Measurements from ENCODE around the gene CTSD. TPM values are rescaled to one million over a fixed set of nuclear protein-coding genes. Genes with fewer than 3 reads are reported as not detected.
"Not testable (repeated sequence)": the region's sequence is repeated elsewhere in the genome, so short reads cannot be mapped to it uniquely, and the experiment has no call there.

Gene CTSD
- total RNA-seq, 3 donors from 2014 or later (not counting 1 experiment from before 2014, with no cell fraction given) = 388 to 446 (median 415) TPM

DNA sequence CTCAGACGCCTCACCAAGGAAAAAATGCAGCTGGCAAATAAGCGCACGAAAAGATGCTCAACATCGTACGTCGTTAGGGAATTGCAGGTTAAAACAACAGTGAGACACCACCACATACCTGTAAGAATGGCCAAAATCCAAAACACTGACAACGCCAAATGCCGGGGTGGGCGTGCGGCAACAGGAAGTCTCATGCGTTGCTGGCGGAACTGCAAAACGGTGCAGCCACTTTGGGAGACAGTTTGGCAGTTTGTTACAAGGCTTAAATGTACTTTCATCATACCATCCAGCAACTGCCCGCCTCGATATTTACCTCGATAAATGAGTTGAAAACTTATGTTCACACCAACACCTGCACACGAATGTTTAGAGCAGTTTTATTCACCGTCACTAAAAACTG is 7.5 kb upstream of the CTSD start:
- no peaks in the 10 kb centered on the region for H3K36me3 Mint-ChIP-seq

DNA sequence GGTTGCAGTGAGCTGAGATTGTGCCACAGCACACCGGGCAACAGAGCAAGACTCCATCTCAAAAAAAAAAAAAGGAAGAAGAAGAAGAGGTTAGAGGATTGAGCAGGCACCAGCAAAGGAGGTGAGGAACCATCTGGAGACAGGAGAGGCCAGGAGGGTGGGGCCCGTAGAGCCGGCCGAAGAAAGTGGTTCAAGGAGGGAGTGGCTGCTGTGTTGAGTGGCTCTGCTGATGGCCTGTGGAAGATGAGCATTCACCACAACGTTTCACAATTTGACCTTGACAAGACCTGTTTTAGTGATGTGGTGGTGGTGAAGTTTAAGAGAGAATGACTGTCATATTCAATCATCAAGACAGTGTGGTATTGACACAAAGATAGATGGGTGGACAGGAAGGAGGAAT is 6.8 kb upstream of the CTSD start:
- Mint-ChIP-seq H3K27me3 (ENCODE audit: low read depth in 2 of 2) (no peaks in the 10 kb centered on the region), H3K4me3 (peak overlapping the region; percentile 11), H3K4me1 (peaks cover 41 to 46% of the 10 kb centered on the region in 2 donors), H3K9me3 (no peaks in the 10 kb centered on the region), H3K27ac (peak overlapping the region; percentile 1 to 60), H3K36me3 (no peaks in the 10 kb centered on the region)
- H3K9me3 ChIP-seq (ENCODE audit: control insufficient read depth, insufficient read depth, low read length) = no peaks in the 10 kb centered on the region
- H3K36me3 ChIP-seq (ENCODE audit: control insufficient read depth, insufficient read depth, low read length) = no peaks in the 10 kb centered on the region
- intact Hi-C loops (cut with micrococcal nuclease) = loop anchor here (10.0 kb wide), 1 partner anchor 54 kb away; no protein-coding TSS in a partner anchor
- H3K27me3 ChIP-seq (ENCODE audit: control insufficient read depth, insufficient read depth, low read length) = no peaks in the 10 kb centered on the region
- H3K4me3 ChIP-seq (ENCODE audit: low read length) = no peak overlapping the region
- TF ChIP-seq, protein P1, sequence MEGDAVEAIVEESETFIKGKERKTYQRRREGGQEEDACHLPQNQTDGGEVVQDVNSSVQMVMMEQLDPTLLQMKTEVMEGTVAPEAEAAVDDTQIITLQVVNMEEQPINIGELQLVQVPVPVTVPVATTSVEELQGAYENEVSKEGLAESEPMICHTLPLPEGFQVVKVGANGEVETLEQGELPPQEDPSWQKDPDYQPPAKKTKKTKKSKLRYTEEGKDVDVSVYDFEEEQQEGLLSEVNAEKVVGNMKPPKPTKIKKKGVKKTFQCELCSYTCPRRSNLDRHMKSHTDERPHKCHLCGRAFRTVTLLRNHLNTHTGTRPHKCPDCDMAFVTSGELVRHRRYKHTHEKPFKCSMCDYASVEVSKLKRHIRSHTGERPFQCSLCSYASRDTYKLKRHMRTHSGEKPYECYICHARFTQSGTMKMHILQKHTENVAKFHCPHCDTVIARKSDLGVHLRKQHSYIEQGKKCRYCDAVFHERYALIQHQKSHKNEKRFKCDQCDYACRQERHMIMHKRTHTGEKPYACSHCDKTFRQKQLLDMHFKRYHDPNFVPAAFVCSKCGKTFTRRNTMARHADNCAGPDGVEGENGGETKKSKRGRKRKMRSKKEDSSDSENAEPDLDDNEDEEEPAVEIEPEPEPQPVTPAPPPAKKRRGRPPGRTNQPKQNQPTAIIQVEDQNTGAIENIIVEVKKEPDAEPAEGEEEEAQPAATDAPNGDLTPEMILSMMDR (IDR thresholded peaks at IDR 0.05) = no peak
- 65% methylated on average over 5 of the region's 5 CpGs for WGBS (ENCODE audit: insufficient coverage)
- peak in 2 of 3 donors; percentile 25 to 68 for ATAC-seq
- H3K4me1 ChIP-seq (ENCODE audit: control insufficient read depth, insufficient read depth, low read length) = peaks cover 40% of the 10 kb centered on the region
- peak in 1 of 2 donors; percentile 15 for DNase-seq
- H3K27ac ChIP-seq (ENCODE audit: low read length) = no peak overlapping the region

More for the DNA sequence above, 7.5 kb upstream of the CTSD start:
- H3K4me3 ChIP-seq (ENCODE audit: low read length) = no peak overlapping the region
- no peaks in the 10 kb centered on the region for H3K27me3 ChIP-seq (ENCODE audit: control insufficient read depth, insufficient read depth, low read length)
- ATAC-seq (no peak), DNase-seq (no peak)
- TF ChIP-seq, protein P1 (IDR thresholded peaks at IDR 0.05) = no peak
- no peak overlapping the region for H3K27ac ChIP-seq (ENCODE audit: low read length)
- H3K27me3 Mint-ChIP-seq (ENCODE audit: low read depth in 2 of 2) = no peaks in the 10 kb centered on the region
- intact Hi-C loops (cut with micrococcal nuclease) = loop anchor here (10.0 kb wide), 1 partner anchor 54 kb away; no protein-coding TSS in a partner anchor
- WGBS (ENCODE audit: insufficient coverage) = 90% methylated on average over 18 of the region's 18 CpGs
- peaks cover 41 to 46% of the 10 kb centered on the region in 2 donors for H3K4me1 Mint-ChIP-seq
- H3K27ac Mint-ChIP-seq = peak overlapping the region; percentile 1 to 90
- no peaks in the 10 kb centered on the region for H3K36me3 ChIP-seq (ENCODE audit: control insufficient read depth, insufficient read depth, low read length)
- H3K9me3 Mint-ChIP-seq = no peaks in the 10 kb centered on the region
- peak overlapping the region; percentile 7 for H3K4me3 Mint-ChIP-seq
- no peaks in the 10 kb centered on the region for H3K9me3 ChIP-seq (ENCODE audit: control insufficient read depth, insufficient read depth, low read length)
- H3K4me1 ChIP-seq (ENCODE audit: control insufficient read depth, insufficient read depth, low read length) = peaks cover 40% of the 10 kb centered on the region

DNA sequence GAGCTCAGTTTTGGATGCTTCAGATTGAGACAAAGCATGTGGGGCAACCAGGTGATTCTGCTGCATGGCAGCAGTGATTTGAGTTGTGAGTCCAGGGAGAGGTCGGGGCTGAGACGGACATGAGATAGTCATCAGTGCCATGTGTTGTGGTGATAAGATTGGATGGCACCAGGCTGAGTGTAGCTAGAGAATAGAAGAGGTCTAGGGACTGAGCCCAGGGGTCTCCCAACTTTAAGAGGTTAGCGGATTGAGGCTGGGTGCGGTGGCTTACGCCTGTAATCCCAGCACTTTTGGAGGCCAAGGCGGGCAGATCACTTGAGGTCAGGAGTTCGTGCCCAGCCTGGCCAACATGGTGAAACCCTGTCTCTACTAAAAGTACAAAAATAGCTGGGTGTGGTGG is 6.3 kb upstream of the CTSD start:
- Mint-ChIP-seq H3K9me3 (no peaks in the 10 kb centered on the region), H3K4me1 (peaks cover 41 to 46% of the 10 kb centered on the region in 2 donors), H3K27ac (peak overlapping the region; percentile 4 to 60), H3K4me3 (peak overlapping the region; percentile 11), H3K36me3 (no peaks in the 10 kb centered on the region), H3K27me3 (ENCODE audit: low read depth in 2 of 2) (no peaks in the 10 kb centered on the region)
- whole genome bisulfite sequencing (ENCODE audit: insufficient coverage) = 90% methylated on average over 7 of the region's 7 CpGs
- intact Hi-C loops (cut with micrococcal nuclease) = loop anchor here (10.0 kb wide), 1 partner anchor 55 kb away; no protein-coding TSS in a partner anchor
- Histone ChIP-seq H3K9me3 (ENCODE audit: control insufficient read depth, insufficient read depth, low read length) (no peaks in the 10 kb centered on the region), H3K27ac (ENCODE audit: low read length) (no peak overlapping the region), H3K4me3 (ENCODE audit: low read length) (no peak overlapping the region), H3K4me1 (ENCODE audit: control insufficient read depth, insufficient read depth, low read length) (peaks cover 40% of the 10 kb centered on the region), H3K27me3 (ENCODE audit: control insufficient read depth, insufficient read depth, low read length) (no peaks in the 10 kb centered on the region), H3K36me3 (ENCODE audit: control insufficient read depth, insufficient read depth, low read length) (no peaks in the 10 kb centered on the region)
- ATAC-seq (no peak), DNase-seq (no peak)
- TF ChIP-seq, protein P1 (IDR thresholded peaks at IDR 0.05) = no peak

DNA sequence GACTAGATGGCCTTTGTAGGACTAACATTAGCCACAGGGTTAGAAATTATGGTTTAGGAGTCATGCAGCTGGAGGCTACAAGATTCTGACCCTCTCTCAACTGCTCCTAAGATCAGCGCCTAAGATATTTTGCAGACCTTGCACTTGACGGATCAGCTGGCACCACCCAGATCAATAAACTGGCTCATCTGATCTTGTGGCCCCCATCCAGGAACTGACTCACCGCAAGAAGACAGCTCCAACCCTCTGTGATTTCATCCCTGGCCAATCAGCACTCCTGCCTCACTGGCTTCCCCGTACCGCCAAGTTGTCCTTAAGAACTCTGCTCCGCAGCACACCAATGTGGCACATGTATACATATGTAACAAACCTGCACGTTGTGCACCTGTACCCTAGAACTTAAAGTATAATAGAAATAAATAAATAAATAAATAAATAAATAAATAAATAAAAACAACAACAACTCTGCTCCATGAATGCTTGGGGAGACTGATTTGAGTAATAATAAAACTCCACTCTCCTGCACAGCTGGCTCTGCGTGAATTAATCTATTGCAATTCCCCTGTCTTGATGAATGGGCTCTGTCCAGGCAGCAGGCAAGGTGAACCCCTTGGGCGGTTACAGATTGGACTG is 5.7 kb upstream of the CTSD start:
- H3K27me3 ChIP-seq (ENCODE audit: control insufficient read depth, insufficient read depth, low read length); ATAC-seq; H3K4me3 Mint-ChIP-seq; H3K27me3 Mint-ChIP-seq (ENCODE audit: low read depth in 2 of 2); H3K9me3 Mint-ChIP-seq; H3K9me3 ChIP-seq (ENCODE audit: control insufficient read depth, insufficient read depth, low read length); H3K36me3 ChIP-seq (ENCODE audit: control insufficient read depth, insufficient read depth, low read length); H3K36me3 Mint-ChIP-seq; H3K4me3 ChIP-seq (ENCODE audit: low read length); DNase-seq; H3K27ac ChIP-seq (ENCODE audit: low read length); intact Hi-C loops (cut with micrococcal nuclease): not testable (repeated sequence)
- WGBS (ENCODE audit: insufficient coverage) = 97% methylated on average over 8 of the region's 9 CpGs
- Mint-ChIP-seq H3K4me1 (peaks cover 43 to 47% of the 10 kb centered on the region in 2 donors), H3K27ac (peak overlapping the region; percentile 4 to 60)
- H3K4me1 ChIP-seq (ENCODE audit: control insufficient read depth, insufficient read depth, low read length) = peaks cover 43% of the 10 kb centered on the region

Measured in natural killer cell (primary cell).